HEK293T (cell line): Measurements from ENCODE around the gene GALNT16.

Experiments used
- CTCF ChIA-PET: fragments of 350-600 bp; formaldehyde crosslinking; extraction: SDS; loops from one replicate; lab custom pipeline; 2021; ENCODE audit warnings: antibody characterized with exemption, inconsistent platforms; lab: Yijun Ruan, JAX
- POLR2A ChIA-PET: fragments of 350-600 bp; formaldehyde crosslinking; extraction: SDS; loops from one replicate; lab custom pipeline; 2020; ENCODE audit warnings: antibody characterized with exemption, inconsistent platforms; lab: Yijun Ruan, JAX
- DNase-seq: peaks from one replicate; pipeline ENCODE4 v3.0.0; 2012; ENCODE audit warnings: mixed read lengths; ENCODE audit errors: extremely low spot score
- ARNT ChIP-seq: fragments of 450-650 bp; IDR thresholded peaks from 2 replicates; pipeline ENCODE4 v1.6.1; 2017; ENCODE audit warnings: mild to moderate bottlenecking
- BHLHE40 ChIP-seq: fragments of 450-650 bp; IDR thresholded peaks from 2 replicates; pipeline ENCODE4 v1.6.1; 2016; ENCODE audit warnings: mild to moderate bottlenecking, moderate library complexity, borderline replicate concordance
- CTBP1 ChIP-seq: fragments of 450-650 bp; IDR thresholded peaks from 2 replicates; pipeline ENCODE4 v1.6.1; 2016; ENCODE audit warnings: borderline replicate concordance
- ELF4 ChIP-seq: fragments of 450-650 bp; IDR thresholded peaks from 2 replicates; pipeline ENCODE4 v1.6.1; 2017; ENCODE audit warnings: antibody characterized with exemption
- FOXA1 ChIP-seq: fragments of 450-650 bp; IDR thresholded peaks from 2 replicates; pipeline ENCODE4 v1.6.1; 2016; ENCODE audit warnings: mild to moderate bottlenecking
- FOXK2 ChIP-seq: fragments of 450-650 bp; IDR thresholded peaks from 2 replicates; pipeline ENCODE4 v1.6.1; 2016; ENCODE audit warnings: mild to moderate bottlenecking
- FOXM1 ChIP-seq: fragments of 450-650 bp; IDR thresholded peaks from 2 replicates; pipeline ENCODE4 v1.6.1; 2017; ENCODE audit warnings: mild to moderate bottlenecking, borderline replicate concordance
- HDGF ChIP-seq: fragments of 450-650 bp; IDR thresholded peaks from 2 replicates; pipeline ENCODE4 v1.6.1; 2017; ENCODE audit warnings: antibody characterized with exemption, borderline replicate concordance
- L3MBTL2 ChIP-seq: fragments of 450-650 bp; conservative IDR thresholded peaks from 2 replicates; pipeline ENCODE4 v1.6.1; 2016; ENCODE audit warnings: mild to moderate bottlenecking
- LEF1 ChIP-seq: fragments of 450-650 bp; IDR thresholded peaks from 2 replicates; pipeline ENCODE4 v1.6.1; 2017; ENCODE audit warnings: mild to moderate bottlenecking, borderline replicate concordance
- NFRKB ChIP-seq: fragments of 450-650 bp; IDR thresholded peaks from 2 replicates; pipeline ENCODE4 v1.6.1; 2016; ENCODE audit warnings: mild to moderate bottlenecking, moderate library complexity
- SP1 ChIP-seq: fragments of 450-650 bp; IDR thresholded peaks from 2 replicates; pipeline ENCODE4 v1.6.1; 2017
- SUZ12 ChIP-seq: fragments of 450-650 bp; IDR thresholded peaks from 2 replicates; pipeline ENCODE4 v1.6.1; 2016; ENCODE audit warnings: mild to moderate bottlenecking
- TARDBP ChIP-seq: fragments of 450-650 bp; IDR thresholded peaks from 2 replicates; pipeline ENCODE4 v1.6.1; 2016
- ZNF384 ChIP-seq: fragments of 450-650 bp; IDR thresholded peaks from 2 replicates; pipeline ENCODE4 v1.6.1; 2016
- TF ChIP-seq, protein P1 (sequence below): fragments of 450-650 bp; IDR thresholded peaks from 2 replicates; pipeline ENCODE4 v1.6.1; 2016

GALNT16 gene

DNA sequence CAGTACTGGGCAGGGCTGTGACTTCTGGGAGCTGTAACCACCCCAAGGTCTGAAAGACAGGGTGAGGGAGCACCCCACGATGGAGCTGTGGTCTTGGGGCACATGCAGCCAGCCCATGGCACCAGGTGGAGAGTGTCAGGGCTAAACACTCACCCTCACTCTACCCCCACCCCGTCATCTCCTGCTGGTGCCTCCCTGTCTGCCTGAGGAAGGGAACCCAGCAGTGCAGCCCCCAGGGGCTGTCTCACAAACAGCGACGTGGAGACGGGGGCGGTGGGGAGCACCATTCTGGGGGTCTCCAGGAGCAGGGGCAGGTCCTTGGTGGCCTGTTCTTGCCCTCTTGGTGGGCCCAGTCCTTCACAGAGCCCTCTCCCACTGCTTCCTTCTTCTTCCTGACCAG lies 74.6 kb downstream of the GALNT16 start:
- TF ChIP-seq CTBP1 (no peak), HDGF (no peak), FOXK2 (no peak), L3MBTL2 (no peak), FOXA1 (no peak), BHLHE40 (no peak)
- no peak for DNase-seq
- ChIA-PET CTCF (interaction anchor here (2.0 kb wide), 1 partner anchor 12 kb away, joined by 6 read pairs; no protein-coding TSS in a partner anchor), POLR2A (no interaction called here)

DNA sequence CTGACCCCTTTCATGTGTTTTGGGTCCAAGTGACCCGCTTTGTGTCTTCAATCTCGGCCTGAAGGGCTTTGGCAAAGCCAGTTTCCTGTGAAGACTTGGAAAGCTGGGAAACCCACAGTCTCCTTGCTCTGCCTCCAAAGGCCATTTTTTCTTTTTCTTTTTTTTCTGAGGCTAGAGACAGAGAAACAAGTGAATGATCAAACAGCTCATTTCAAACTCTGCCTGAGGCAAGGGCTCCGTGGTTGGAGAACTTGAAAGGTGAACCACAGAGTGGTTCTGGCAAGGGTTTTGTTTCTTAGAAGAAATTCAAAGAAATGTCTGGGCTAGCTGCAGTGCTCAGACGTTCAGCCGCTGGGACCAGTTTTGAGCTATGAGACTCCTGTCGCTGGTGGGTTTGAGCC lies 75.4 kb downstream of the GALNT16 start:
- POLR2A ChIA-PET = no interaction called here
- no peak for TF ChIP-seq LEF1
- TF ChIP-seq, protein P1, sequence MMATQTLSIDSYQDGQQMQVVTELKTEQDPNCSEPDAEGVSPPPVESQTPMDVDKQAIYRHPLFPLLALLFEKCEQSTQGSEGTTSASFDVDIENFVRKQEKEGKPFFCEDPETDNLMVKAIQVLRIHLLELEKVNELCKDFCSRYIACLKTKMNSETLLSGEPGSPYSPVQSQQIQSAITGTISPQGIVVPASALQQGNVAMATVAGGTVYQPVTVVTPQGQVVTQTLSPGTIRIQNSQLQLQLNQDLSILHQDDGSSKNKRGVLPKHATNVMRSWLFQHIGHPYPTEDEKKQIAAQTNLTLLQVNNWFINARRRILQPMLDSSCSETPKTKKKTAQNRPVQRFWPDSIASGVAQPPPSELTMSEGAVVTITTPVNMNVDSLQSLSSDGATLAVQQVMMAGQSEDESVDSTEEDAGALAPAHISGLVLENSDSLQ = no peak
- no peak for TF ChIP-seq ARNT
- no peak for TF ChIP-seq L3MBTL2
- TF ChIP-seq CTBP1 = no peak
- TF ChIP-seq NFRKB = no peak
- TF ChIP-seq ZNF384 = no peak
- no peak for TF ChIP-seq FOXM1
- TF ChIP-seq ELF4 = no peak
- TF ChIP-seq SP1 = no peak
- no peak for TF ChIP-seq TARDBP
- TF ChIP-seq HDGF = no peak
- no peak for TF ChIP-seq SUZ12
- no peak for TF ChIP-seq BHLHE40
- TF ChIP-seq FOXA1 = no peak
- no peak for TF ChIP-seq FOXK2
- no peak for DNase-seq
- CTCF ChIA-PET = interaction anchor here (2.0 kb wide), 1 partner anchor 12 kb away, joined by 6 read pairs; no protein-coding TSS in a partner anchor

DNA sequence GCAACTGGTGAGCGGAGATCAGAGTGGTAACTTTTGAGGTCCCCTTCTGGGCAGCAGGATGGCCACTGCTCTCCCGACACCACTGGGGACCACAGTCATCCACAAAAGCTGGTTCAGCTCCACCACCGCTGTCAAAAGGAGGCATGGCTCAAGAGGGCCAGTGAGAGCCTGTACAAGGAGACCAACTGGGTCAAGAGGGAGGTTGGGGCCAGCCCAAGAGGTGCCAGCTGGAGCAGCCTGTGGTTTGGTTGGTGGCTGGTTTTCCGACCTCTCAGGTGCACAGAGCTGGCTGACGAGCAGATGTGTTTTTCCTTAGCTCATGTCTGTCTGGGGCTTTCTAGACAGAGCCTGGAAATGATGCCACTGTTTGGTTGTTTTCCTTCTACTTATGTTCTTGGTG lies 78.0 kb downstream of the GALNT16 start:
- ChIA-PET POLR2A (interaction anchor here (1.7 kb wide), 1 partner anchor 79 kb away, joined by 3 read pairs; no protein-coding TSS in a partner anchor), CTCF (no interaction called here)
- DNase-seq = no peak
- TF ChIP-seq TARDBP = no peak
- TF ChIP-seq SP1 = no peak
- no peak for TF ChIP-seq HDGF
- TF ChIP-seq NFRKB = no peak
- TF ChIP-seq ELF4 = no peak
- TF ChIP-seq, protein P1 = no peak
- no peak for TF ChIP-seq FOXK2
- TF ChIP-seq BHLHE40 = no peak
- no peak for TF ChIP-seq LEF1
- no peak for TF ChIP-seq ARNT
- TF ChIP-seq FOXM1 = no peak
- no peak for TF ChIP-seq CTBP1
- no peak for TF ChIP-seq FOXA1
- no peak for TF ChIP-seq SUZ12
- TF ChIP-seq L3MBTL2 = no peak
- TF ChIP-seq ZNF384 = no peak

DNA sequence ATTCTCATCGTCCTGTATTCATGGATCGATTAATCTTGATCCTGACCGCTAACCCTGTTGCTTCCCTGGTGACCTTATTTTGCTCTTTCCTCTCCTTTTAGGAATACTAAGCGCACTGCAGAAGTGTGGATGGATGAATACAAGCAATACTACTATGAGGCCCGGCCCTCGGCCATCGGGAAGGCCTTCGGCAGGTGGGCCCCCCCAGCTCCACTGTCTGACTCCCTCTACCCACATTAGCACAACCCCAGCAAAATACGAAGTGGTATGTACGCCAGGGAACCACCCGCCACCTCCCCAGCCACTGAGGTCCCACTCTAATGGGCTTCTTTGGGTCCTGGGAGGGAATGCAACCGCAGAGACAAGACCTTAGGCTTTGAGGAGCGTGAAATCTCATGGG lies 79.5 kb downstream of the GALNT16 start:
- ChIA-PET POLR2A (no interaction called here), CTCF (no interaction called here)
- no peak for TF ChIP-seq CTBP1
- TF ChIP-seq BHLHE40 = no peak
- no peak for TF ChIP-seq L3MBTL2
- TF ChIP-seq SP1 = no peak
- no peak for DNase-seq

DNA sequence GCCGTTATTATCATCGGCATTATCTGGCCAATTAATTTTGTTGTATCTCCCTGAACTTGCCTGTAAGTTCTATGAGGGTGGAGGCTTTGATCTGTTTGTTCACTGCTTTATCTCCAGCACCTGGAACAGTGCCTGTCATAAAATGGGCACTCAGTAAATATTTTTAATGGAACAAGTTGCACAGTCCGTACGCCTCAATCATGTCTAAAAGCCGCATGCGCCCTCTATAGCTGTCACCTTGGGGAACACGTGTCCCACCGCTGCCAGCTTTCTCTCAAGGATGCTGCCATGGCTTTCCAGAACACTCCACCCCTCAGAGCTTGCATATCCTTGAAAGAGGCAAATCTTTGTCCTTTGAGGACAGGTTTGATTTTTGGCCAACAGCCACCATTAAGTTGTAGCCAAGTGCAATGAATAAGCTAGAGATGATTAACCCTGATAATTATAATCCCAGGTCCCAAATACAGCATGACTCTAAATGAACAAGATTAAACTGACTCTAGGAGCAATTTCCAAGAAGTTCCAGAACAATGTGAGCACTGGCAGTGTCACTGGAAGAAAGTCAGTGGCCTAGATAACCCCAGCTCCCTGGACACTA lies 83.1 kb downstream of the GALNT16 start:
- POLR2A ChIA-PET = no interaction called here
- TF ChIP-seq ELF4 = no peak
- DNase-seq = no peak
- CTCF ChIA-PET = no interaction called here

DNA sequence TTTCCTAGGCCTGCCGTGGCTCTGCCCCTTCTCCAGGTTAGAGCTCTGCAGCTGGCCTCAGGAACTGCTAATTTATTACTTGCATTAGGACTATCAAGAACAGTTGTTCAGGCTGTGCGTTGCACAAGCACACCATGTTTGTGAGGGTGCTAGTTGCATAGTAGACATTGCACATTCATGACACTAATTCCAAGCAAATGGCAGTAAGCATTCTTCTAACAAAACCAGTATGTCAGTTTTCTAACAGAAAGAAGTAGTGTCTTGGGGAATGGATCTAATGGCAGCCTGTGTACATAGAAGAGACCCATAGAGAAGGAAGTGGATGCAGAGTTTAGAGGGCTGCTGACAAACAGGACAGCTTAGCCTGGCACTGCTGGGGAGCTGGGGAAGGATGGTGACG lies 84.2 kb downstream of the GALNT16 start:
- ChIA-PET POLR2A (no interaction called here), CTCF (interaction anchor here (0.7 to 0.9 kb wide), 2 partner anchors 13 to 215 kb away, joined by 3 to 4 read pairs; no protein-coding TSS in a partner anchor)
- TF ChIP-seq TARDBP (no peak), NFRKB (no peak), CTBP1 (no peak), L3MBTL2 (no peak), ZNF384 (no peak), HDGF (no peak), SP1 (no peak), FOXM1 (no peak), FOXA1 (no peak), SUZ12 (no peak), BHLHE40 (no peak), ARNT (no peak), FOXK2 (no peak), LEF1 (no peak), ELF4 (no peak)
- TF ChIP-seq, protein P1 = no peak
- no peak for DNase-seq
